Measurements from ENCODE around the gene PTPN23.

The PTPN23 gene

DNA sequence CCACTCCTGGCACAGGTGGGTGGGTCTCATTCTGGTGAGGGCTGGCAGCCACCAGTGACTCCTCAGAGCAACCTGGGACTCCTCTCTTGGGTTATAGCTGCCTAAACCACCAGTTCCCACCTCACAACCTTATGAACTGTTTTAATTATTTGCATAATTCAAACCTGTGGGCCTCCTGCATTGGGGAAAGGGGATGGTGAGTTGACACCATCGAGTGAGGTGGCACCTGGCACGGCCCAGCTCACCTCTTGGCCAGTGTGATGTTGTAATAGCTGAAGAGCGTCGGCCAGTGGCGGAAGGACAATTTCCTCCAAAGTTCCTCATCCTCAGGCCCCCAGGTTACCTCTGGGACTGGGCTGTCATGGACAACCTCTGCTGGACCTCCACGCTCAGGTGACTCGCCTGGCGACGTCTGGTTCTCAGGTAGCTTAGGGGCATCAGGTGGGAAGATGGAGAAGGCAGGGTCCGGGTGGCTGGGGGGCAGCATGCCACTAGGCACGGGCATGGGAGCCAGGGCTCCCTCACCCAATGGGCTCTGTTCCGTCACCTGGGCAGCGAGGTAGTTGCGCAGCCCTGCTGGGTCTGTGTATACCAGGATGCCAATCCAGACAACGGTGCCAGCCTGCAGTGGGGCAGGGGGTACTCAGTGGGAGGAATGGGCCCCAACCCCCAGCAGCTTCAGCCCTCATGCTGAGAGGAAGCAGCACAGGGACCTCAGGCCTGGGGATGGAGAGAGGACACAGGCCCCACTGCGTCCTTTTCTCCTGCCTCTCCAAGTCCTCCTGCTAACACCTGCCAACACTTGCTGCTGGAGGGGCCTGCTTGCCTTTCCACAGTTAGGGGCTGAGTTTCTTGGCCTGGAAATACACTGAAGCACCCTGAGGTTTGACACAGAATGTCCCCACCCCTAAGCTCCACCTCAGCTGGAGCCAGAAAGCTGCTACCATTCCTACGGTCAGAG is 38.5 kb downstream of the PTPN23 start:
- no peak for DNase-seq (ENCODE audit: low read depth)

DNA sequence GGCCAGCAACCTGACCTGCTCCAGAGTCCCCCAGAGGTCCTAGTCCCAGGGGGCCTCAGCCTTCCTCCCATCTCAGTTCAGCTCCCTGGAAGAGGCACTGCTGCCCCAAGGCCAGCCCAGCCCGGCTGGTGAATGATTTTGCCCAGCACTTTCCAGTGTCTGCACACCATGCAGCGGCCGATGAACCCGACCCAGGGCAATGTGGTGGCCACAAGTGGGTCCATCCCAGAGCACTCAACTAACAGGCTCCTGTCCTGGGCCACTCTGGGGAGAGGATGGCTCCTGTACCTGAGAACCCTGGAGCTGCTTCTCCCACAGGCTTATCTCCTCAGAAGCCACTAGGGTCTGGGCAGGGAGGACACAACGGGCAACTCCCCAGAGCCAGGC is 39.2 kb downstream of the PTPN23 start:
- DNase-seq (ENCODE audit: low read depth): no peak

DNA sequence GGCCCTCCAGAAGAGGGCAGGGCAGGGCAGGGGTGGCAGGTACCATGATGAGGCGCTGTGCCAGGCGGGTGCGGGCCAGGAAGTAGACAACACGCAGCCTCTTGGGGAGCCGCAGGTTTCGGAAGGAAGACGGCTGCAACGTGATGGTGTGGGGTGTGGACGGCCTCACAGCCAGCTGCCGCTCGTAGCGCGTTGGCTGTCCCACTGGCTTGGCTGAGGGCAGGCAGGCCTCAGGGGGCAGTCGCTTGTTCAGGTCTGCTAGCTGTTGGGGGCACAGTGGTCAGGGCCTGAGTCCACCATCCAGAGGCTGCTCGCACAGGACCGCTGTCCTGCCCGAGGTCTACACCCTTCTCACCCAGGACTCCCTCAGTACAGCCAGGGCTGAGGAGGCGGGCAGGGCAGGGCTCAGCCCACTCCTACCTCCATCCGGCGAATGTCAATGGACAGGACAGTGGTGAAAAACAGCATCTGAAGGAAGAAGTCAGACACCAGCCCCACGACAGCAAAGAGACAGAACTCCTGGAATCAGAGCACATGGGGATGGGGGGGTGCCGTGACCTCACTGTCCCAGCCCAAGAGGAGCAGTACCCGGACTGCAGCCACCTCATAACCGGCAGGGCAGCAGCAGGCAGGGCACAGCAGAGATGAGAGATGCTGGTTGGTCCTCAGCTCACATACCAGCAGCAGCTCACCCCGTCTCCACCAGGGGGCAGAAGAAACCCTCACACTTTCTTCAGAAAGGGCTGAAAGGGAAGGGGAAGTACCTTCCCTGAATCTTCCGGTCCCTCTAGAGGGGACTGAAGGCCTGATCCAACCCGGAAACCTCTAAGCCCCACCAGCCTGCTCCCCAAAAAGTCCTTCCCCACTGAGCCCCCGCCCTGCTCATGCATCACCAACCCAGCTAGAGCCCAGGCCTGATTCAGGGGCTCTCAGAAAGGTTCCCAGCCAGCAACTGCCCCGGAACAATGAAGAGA is 40.0 kb downstream of the PTPN23 start:
- DNase-seq (ENCODE audit: low read depth): peak; percentile 66

DNA sequence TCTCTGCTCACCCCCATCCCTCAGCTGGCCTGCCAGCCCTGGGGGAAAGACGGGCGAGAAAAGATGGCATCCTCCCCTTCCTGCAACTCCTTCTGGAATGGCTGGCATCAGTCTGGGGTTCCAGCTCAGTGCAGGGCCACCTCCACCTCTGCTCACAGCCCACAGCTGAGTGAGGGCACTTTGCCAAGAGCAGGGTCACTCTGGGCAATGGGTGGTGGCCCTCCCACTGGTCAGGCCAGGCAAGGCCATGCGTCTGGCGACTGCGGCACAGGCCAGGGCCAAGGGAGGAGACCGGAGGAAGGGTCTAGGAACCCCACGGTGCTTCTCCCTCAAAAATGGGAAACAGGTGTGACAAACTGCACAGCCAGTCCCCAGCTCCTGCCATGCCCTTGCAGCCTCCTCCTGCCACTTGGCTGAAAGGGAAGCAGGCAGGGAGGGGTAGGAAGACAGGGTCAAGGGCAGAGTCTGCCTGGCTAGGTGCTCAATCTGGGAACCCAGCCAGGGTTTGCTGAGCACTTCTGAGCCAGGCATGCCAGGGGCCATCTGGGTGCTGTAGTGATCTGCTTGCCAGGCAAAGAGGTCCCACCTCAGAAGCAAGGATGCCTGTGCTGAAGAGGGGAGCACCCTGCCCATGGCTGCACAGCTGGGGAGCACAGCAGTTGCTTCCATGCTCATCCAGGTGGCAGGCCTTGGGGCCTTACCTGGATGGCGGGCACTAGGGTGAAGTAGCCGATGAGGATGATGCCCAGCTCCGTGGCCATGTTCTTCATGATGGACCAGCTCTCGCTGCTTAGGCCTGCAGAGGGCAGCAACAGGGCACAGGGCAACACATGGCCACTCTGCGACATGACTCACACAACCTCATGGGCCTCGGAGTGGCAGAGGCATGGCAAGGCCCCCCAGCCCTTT is 41.2 kb downstream of the PTPN23 start:
- DNase-seq (ENCODE audit: low read depth): no peak

DNA sequence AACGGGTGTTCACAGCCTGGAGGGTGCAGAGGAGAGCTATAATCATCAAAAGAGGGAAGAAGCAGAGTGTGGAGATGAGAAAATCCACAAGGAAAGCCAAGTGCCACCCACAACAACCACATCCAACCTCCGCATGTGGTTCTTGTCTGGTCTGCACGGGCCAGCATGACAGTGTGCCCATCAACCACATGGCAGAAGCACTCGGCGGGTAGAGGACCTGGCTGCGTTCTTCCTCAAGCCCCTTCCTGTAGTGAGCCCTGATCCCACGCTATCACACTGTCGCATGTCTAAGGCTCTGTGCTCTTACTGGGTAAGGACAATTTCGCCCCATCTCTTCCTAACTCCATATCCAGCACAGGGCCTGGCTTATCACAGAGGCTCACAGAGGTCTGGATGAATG is 41.9 kb downstream of the PTPN23 start:
- no peak for DNase-seq (ENCODE audit: low read depth)

DNA sequence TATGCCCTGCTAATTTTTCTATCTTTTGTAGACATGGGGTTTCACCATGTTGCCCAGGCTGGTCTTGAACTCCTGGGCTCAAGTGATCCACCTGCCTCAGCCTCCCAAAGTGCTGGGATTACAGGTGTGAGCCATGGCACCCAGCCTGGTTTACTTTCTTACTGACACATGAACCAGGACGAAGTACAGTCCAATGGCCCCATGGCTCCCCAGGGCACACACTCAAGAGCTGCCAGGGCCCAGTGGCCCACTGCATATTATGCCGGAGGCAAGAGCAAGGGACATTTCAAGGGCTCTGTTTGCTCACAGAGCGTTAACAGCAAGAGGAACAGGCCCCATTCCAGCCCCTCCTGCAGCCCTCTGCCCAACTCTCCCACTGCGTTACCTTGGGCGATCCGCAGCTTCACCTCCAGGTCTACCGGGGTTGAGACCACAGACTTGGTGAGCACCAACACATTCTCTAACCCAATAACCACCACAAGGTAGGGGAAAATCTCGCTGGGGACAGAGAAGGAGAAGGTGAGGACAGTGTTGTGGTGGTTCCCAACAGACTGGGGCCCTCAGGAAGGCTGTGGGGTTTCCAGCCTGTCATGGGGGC is 42.8 kb downstream of the PTPN23 start:
- DNase-seq (ENCODE audit: low read depth): no peak

DNA sequence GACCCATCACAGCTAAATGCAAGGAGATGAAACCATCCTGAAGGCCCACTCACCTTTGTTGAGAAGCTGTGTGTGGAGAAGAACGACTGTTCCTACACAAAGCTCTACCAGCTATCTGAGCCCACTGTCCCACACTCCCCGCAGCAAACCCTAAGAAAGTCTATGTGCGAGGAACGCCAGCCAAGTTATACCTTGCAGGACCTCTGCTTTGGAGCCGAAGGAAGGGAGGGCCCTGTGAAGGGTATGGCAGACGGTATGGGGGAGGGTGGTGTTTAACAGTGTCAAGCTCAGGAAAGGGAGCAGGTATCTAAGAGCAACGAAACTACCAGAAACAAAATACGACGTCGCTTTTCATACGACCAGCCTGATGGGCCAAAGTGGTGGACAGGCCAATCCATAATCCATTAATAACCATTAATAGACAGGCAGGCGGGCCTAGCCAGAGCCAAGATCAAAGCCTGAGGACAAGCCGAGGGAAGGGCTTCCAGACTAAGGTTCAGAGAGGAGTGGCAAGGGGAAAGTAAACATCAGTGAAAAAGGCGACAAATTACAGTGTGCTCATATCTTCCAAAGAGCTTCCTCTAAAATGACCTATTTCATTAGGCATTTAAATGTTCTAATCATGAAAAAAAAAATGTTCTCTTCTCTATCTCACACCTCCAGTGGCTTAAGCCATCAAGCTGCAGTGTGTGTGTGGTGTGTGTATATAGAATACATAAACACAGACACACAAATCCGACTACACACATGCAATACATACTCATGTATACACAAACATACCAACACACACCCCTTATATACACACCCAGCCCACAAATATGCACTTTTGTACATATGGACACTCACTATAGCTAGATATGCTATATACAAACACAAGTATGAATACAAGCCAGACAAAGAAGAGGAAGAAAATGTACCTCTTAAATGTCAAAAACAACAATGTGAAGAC is 43.9 kb downstream of the PTPN23 start:
- DNase-seq (ENCODE audit: low read depth): no peak

DNA sequence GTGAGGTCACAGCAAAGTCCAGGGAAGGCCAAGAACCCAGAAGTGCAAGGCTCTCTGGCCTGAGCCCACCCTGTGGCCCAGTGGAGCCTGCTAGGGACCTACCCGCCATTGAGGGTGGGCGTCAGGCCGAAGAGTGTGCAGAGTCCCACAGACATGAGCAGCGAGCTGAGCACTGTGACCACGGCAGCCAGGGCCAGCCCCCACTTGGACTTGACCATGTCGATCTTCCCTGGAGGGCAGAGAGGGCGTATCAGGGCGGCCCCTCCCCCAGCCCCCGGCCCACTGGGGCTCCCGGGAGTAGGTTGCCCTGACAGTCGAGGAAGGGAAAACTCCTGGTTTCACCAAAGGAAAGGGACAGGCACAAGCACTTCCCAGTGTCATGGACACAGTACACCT is 44.6 kb downstream of the PTPN23 start:
- DNase-seq (ENCODE audit: low read depth): no peak

DNA sequence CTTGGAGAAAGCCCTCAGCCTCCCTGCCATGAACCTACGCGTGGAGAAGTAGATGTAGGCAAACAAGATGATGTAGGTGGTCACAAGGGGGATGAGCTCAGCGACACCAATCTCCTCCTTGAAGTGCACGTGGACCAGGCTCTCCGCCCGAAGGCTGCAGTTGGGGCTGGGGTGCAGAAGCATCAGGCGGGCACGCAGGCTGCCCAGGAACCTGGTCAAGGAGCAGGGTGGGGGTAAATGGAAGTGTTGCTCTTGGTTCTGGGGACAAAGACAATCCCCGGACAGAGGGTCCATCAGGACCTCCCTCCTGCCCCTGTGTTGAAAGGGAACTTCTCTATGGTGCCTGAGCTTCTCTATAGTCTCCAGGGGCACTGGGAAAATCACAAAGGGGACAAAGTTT is 45.1 kb downstream of the PTPN23 start:
- DNase-seq (ENCODE audit: low read depth): no peak

DNA sequence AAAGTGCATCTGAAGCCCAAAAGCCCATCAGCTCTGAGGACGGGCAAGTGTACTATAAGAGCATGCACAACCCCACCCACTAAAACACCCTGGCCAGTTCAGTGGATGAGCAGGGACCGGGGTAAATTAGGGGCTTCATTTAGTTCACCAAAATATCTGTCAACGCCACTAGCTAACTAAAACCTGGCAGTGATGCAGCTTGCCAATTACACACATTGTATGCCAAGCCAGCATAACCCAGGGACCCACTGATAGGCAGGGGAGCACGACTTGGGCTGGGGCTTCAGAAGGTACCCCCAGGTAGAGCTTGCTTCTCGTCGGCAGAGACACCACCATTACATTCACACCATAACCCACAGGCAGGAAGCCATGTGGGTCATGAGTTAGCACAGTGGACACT is 47.0 kb downstream of the PTPN23 start:
- no peak for DNase-seq (ENCODE audit: low read depth)

DNA sequence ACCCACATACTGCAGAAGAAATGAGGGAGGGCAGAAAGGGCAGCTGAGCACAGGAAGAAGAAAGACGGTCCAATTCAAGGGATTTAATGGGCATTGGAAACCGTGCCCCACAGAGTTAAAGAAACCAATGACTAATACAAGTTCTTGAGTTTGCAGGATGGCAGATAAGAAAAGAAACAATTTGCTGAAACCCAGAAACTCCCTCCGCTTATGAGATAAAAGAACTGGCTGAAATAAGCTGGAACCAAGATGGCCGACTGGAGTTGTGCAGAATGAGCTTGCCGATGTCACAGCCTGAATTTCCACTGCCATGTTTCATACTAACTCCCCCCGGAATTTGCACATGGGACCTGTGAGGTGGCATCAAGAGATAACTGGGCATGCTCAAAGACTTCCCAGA is 47.8 kb downstream of the PTPN23 start:
- no peak for DNase-seq (ENCODE audit: low read depth)

DNA sequence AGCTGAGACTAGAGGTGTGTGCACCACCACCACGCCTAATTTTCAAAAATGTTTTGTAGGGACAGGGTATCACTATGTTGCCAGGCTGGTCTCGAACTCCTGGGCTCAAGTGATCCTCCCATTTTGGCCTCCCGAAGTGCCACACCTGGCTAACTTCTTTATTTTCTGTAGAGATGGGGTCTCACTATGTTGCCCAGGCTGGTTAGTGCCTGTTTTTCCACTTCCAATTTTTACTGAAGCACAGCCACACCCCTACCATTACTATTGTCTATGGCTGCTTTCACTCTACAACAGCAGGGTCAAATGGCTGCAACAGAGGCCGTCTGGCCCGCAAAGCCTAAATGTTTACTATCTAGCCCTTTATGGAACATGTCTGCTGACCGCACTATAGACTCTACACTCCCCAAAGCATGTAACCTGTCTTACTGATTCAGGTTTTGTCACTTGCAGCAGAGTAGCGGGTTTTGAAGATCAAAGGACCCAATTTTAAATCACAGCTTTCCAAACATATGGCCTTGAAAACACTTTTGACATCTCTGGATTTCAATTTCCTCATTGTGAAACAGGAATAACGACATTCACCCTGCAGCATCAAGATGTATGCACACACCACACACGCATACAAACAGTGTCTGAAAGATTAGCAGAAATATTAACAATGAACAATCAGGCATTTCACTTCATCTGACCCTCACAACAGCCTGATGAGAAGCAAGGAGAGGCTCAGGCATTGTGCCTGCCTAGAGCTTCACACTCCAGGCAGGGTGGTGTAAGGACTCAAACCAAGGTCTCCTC is 48.9 kb downstream of the PTPN23 start:
- DNase-seq (ENCODE audit: low read depth): no peak

DNA sequence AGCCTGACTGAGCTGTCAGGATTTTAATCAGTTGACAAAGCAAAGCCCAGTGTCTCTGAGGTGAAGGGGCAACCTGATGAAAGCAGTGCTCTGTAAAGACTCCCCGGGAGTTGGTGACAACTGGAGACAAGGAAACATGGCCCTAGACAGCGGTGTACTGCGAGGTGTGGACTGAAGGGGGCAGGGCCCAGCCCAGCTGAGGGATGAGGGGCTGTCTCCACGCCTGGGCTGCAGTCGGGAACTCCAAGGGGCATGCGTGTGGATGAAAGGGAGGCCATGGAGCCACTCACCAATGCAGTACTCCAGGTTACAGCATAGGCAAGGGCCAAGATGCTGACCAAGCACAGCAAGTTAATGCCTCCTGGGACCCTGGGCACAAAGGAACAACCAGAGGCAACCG is 49.8 kb downstream of the PTPN23 start:
- DNase-seq (ENCODE audit: low read depth): no peak

DNA sequence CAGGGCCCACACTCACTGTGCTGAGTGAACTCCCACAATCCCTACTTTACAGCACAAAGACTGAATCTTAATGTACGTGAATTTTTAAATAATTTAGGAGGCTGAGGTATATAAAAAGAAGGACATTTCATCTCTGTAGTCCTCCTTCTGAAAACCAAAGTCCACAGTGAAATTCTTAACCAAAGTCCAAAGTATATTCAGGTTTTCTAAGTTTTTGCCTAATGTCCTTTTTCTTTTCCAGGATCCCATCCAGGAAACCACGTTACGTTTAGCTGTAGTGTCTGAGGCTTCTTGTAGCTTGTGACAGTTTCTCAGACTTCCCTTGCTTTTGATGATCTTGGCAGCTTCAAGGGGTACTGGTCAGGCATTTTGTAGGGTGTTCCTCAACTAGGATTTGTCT is 50.4 kb downstream of the PTPN23 start:
- no peak for DNase-seq (ENCODE audit: low read depth)

DNA sequence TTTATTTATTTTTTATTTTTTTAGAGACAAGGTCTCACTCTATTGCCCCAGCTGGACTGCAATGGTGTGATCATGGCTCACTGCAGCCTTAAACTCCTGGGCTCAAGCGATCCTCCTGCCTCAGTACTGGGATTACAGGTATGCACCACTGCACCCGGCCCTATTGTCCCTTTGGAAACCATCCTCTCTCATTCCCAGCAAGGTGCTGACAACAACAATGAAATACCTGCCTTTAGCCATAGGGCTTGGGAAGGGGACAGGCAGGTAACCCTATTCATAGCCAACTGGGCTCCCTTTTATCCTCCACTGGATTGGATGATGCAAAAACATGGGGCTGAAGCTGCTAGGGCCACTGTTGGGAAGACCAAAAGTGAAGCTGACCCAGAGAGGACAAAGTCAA is 51.9 kb downstream of the PTPN23 start:
- no peak for DNase-seq (ENCODE audit: low read depth)

DNA sequence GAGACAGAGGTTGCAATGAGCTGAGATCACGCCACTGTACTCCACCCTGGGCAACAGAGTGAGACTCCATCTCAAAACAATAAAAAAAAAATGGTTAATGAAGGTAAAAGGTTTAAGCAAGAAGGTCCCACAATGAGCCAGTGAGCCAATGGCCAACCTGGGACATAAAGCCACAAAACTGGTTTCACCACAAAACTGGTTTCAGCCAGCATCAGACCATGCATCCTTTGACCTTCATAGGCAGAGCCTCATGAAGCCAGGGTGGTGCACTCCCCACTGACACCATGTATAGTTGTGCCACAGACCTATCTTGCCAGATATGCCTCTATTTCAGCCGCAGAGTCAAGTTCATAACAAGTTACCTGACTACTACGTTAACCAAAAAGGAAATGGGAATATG is 53.0 kb downstream of the PTPN23 start:
- no peak for DNase-seq (ENCODE audit: low read depth)

DNA sequence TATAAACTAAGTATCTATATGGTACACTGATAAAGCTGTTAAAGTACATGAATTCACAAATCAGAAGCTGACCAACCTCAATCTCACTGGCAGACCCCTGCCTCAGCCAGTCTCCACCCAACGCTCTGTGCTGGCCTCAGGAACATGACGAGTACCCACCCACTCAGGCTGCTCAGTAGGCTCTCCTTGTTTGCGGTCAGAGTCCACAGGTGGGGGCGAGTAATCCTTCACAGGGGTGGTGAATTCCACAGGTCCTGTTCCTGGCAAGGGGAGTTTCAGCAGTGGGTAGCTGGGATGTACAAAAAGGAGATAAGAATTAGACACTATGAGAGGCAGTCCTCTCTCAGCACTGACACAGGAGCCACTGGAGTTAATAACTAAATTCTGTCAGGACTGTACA is 54.0 kb downstream of the PTPN23 start:
- DNase-seq (ENCODE audit: low read depth): no peak

DNA sequence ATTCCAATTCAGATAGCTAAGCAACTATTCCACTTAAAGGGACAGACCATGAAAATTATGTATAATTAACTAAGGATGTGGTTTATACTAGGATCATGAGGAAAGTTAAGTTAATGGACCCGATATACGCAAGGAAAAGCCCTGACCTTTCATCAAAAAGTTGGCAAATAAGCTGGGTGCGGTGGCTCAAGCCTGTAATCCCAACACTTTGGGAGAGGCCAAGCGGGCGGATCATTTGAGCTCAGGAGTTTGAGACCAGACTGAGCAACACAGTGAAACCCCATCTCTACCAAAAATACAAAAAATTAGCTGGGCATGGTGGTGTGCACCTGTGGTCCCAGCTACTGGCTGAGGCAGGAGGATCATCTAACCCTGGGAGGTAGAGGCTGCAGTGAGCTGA is 55.4 kb downstream of the PTPN23 start:
- no peak for DNase-seq (ENCODE audit: low read depth)

DNA sequence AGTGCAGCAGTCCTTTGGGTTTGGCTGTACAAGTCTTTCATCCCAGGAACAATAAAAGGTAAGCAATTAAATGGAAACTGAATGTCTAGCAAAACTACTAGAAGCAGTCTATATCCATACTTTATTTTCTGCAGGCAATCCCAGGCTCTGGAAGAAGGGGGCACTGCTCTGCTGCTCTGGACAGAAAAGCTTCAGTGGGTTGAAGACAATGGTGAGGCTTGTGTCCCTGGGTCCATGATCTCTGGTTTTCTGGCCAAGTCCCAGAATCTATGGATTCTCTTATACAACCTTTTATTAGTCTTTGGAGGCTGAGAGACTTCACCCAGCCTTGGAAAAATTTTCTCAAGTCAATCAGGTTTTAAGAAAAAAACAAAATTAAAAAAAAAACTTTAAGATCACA is 59.3 kb downstream of the PTPN23 start:
- DNase-seq (ENCODE audit: low read depth): no peak
